ENCODE results near the gene TPD52L3.

GRCh38 chr9:6348766-6349165 lies 20.6 kb downstream of the TPD52L3 start:
- TF ChIP-seq REST (IDR thresholded peaks at IDR 0.05; ENCODE audit: insufficient read depth in 1 of 2, low read depth in 2 of 2, low read length in 2 of 2): no peak
- no peak for TF ChIP-seq POLR2AphosphoS5 (IDR thresholded peaks at IDR 0.05; ENCODE audit: low read depth, low read length)
- TF ChIP-seq TAF1 (IDR thresholded peaks at IDR 0.05; ENCODE audit: borderline replicate concordance, insufficient read depth, low read length): no peak
- no peak for TF ChIP-seq SIN3A (IDR thresholded peaks at IDR 0.05; ENCODE audit: borderline replicate concordance, insufficient read depth, low read length)

All from PFSK-1 (cell line).